Measurements from ENCODE around the gene SCYGR3. TPM values are rescaled to one million over a fixed set of nuclear protein-coding genes. Genes with fewer than 3 reads are reported as not detected.

SCYGR3 gene
- total and polyA plus RNA-seq, 2 donors (not counting 1 experiment from before 2014, with no cell fraction given) = not detected

DNA sequence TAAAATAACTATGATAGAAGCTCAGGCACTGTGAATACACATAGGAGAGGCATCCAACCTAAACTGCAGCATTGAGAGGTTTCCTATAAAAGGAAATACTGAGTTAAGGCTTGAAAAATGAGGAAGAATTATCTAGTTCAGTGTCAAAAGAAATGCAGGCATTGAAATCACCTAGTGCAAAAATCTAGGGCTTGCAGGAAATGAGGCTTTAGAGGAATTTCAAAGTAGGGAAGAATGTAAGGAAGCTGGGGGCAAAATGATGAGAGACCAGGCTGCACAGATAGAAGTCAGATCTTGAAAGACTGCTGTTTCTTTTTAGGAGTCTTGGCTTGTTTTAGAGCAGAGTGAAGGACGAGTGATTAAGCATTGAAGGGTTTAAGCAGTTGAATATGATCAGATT, 44.0 kb downstream of the SCYGR3 start:
- no CpG with 5 or more reads among the region's 1 CpG for WGBS (ENCODE audit: insufficient coverage)
- Mint-ChIP-seq H3K9me3 (ENCODE audit: insufficient read depth) (no peaks in the 10 kb centered on the region), H3K4me3 (no peak overlapping the region), H3K27me3 (no peaks in the 10 kb centered on the region), H3K27ac (no peak overlapping the region), H3K4me1 (no peaks in the 10 kb centered on the region)
- Histone ChIP-seq H2AFZ (ENCODE audit: insufficient read depth, low read depth, low read length, poor library complexity, severe bottlenecking) (no peak overlapping the region), H4K20me1 (ENCODE audit: control insufficient read depth, insufficient read depth, low read length, poor library complexity, severe bottlenecking) (no peaks in the 10 kb centered on the region), H3K27ac (ENCODE audit: low read length in 2 of 2) (no peak overlapping the region), H3K27me3 (replicated peaks in 1 of 4; ENCODE audit: control extremely low read depth in 1 of 4, control insufficient read depth in 3 of 4, insufficient read depth in 4 of 4, low read length in 3 of 4) (no peaks in the 10 kb centered on the region), H3K79me2 (ENCODE audit: control insufficient read depth, insufficient read depth, low read length) (no peaks in the 10 kb centered on the region), H3K4me3 (ENCODE audit: control extremely low read depth in 1 of 5, extremely low read depth in 1 of 5, insufficient read depth in 1 of 5, low read depth in 2 of 5, low read length in 4 of 5) (no peak overlapping the region), H3K9ac (ENCODE audit: low read length) (no peak overlapping the region), H3K4me1 (ENCODE audit: control insufficient read depth in 2 of 2, insufficient read depth in 2 of 2, low read length in 2 of 2) (no peaks in the 10 kb centered on the region), H3K36me3 (replicated peaks in 1 of 2; ENCODE audit: control extremely low read depth in 1 of 2, control insufficient read depth in 1 of 2, extremely low read depth in 1 of 2, insufficient read depth in 2 of 2, low read length in 1 of 2) (no peaks in the 10 kb centered on the region), H3K9me3 (ENCODE audit: control extremely low read depth in 1 of 3, control insufficient read depth in 2 of 3, insufficient read depth in 1 of 3, low read length in 2 of 3) (no peaks in the 10 kb centered on the region), H3K4me2 (replicated peaks; ENCODE audit: low read depth, low read length, poor library complexity, severe bottlenecking) (no peak overlapping the region)
- TF ChIP-seq, protein P1, sequence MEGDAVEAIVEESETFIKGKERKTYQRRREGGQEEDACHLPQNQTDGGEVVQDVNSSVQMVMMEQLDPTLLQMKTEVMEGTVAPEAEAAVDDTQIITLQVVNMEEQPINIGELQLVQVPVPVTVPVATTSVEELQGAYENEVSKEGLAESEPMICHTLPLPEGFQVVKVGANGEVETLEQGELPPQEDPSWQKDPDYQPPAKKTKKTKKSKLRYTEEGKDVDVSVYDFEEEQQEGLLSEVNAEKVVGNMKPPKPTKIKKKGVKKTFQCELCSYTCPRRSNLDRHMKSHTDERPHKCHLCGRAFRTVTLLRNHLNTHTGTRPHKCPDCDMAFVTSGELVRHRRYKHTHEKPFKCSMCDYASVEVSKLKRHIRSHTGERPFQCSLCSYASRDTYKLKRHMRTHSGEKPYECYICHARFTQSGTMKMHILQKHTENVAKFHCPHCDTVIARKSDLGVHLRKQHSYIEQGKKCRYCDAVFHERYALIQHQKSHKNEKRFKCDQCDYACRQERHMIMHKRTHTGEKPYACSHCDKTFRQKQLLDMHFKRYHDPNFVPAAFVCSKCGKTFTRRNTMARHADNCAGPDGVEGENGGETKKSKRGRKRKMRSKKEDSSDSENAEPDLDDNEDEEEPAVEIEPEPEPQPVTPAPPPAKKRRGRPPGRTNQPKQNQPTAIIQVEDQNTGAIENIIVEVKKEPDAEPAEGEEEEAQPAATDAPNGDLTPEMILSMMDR (IDR thresholded peaks at IDR 0.05) = no peak
- no peak for TF ChIP-seq EZH2 (IDR thresholded peaks at IDR 0.05; ENCODE audit: borderline replicate concordance, insufficient read depth, low read depth, low read length, poor library complexity, severe bottlenecking)
- ChIA-PET POLR2A (no interaction called here), CTCF (no interaction called here)
- ATAC-seq (ENCODE audit: low read depth) (no peak), DNase-seq (no peak)
- intact Hi-C loops (cut with micrococcal nuclease) = no loop called here

DNA sequence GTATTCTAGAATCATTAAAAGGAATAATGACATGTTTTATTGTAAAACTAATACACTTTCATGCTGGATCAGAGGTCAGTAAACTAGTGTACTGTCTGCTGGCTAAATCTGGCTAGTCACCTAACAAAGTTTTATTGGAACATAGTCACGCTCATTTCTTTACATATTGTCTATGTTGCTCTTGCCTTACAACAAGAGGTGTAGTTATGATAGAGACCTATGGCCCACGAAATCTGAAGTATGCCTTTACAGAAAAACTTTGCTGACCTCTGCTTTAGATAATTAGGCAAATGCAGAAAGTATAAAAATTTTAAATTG, 45.8 kb downstream of the SCYGR3 start:
- no peak overlapping the region for H3K4me3 Mint-ChIP-seq
- intact Hi-C loops (cut with micrococcal nuclease) = no loop called here
- H3K27me3 Mint-ChIP-seq = no peaks in the 10 kb centered on the region
- H3K27ac Mint-ChIP-seq = no peak overlapping the region
- Histone ChIP-seq H3K27ac (ENCODE audit: low read length in 2 of 2) (no peak overlapping the region), H2AFZ (ENCODE audit: insufficient read depth, low read depth, low read length, poor library complexity, severe bottlenecking) (no peak overlapping the region), H3K79me2 (ENCODE audit: control insufficient read depth, insufficient read depth, low read length) (no peaks in the 10 kb centered on the region), H3K4me3 (ENCODE audit: control extremely low read depth in 1 of 5, extremely low read depth in 1 of 5, insufficient read depth in 1 of 5, low read depth in 2 of 5, low read length in 4 of 5) (no peak overlapping the region), H3K4me1 (ENCODE audit: control insufficient read depth in 2 of 2, insufficient read depth in 2 of 2, low read length in 2 of 2) (no peaks in the 10 kb centered on the region), H3K9me3 (ENCODE audit: control extremely low read depth in 1 of 3, control insufficient read depth in 2 of 3, insufficient read depth in 1 of 3, low read length in 2 of 3) (no peaks in the 10 kb centered on the region), H3K27me3 (replicated peaks in 1 of 4; ENCODE audit: control extremely low read depth in 1 of 4, control insufficient read depth in 3 of 4, insufficient read depth in 4 of 4, low read length in 3 of 4) (no peaks in the 10 kb centered on the region), H3K36me3 (replicated peaks in 1 of 2; ENCODE audit: control extremely low read depth in 1 of 2, control insufficient read depth in 1 of 2, extremely low read depth in 1 of 2, insufficient read depth in 2 of 2, low read length in 1 of 2) (no peaks in the 10 kb centered on the region), H4K20me1 (ENCODE audit: control insufficient read depth, insufficient read depth, low read length, poor library complexity, severe bottlenecking) (no peaks in the 10 kb centered on the region), H3K4me2 (replicated peaks; ENCODE audit: low read depth, low read length, poor library complexity, severe bottlenecking) (no peak overlapping the region), H3K9ac (ENCODE audit: low read length) (no peak overlapping the region)
- no peak for DNase-seq
- no peaks in the 10 kb centered on the region for H3K9me3 Mint-ChIP-seq (ENCODE audit: insufficient read depth)
- ChIA-PET CTCF (interaction anchor here (1.6 kb wide), 1 partner anchor 197 kb away, joined by 3 read pairs; no protein-coding TSS in a partner anchor), POLR2A (no interaction called here)
- no peak for ATAC-seq (ENCODE audit: low read depth)
- no peaks in the 10 kb centered on the region for H3K4me1 Mint-ChIP-seq
- TF ChIP-seq, protein P1 (IDR thresholded peaks at IDR 0.05) = no peak
- no peak for TF ChIP-seq EZH2 (IDR thresholded peaks at IDR 0.05; ENCODE audit: borderline replicate concordance, insufficient read depth, low read depth, low read length, poor library complexity, severe bottlenecking)
- WGBS (ENCODE audit: insufficient coverage) = no CpG with 5 or more reads among the region's 2 CpGs

All from B cell (primary cell).